ENCODE measurements around the gene CLEC1A.

Gene CLEC1A

DNA sequence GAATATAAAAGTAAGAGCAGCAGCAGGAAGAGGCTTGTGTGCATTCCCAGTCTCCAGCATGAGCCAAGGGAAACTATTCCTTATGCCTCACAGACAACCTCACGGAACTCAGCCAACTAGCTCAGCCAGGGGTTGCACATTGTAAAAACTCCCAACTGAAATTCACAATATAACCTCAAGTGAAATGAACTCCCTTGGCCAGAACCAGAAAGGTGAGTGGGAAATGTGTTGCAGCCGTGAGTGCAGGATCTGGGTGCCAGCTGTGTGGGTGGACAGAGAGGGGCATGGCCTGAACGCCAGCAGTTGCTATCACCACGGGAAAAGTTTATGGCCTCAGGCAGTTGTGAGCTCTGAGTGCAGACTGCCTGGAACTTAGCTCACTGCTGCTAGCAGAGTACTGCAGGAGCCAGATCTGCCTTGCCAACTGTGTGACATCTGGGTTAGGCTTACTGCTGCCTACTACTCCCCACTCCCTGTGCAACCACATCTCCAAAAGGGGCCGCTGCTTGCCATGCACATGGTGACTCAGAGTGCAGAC is 2.3 kb upstream of the CLEC1A start:
- no peak for DNase-seq

- no peak for DNase-seq
Measured at GRCh38 chr12:10097521-10097920, 1.3 kb downstream of the CLEC1A start.

GRCh38 chr12:10095971-10096370 is 2.8 kb downstream of the CLEC1A start:
- DNase-seq: no peak

DNA sequence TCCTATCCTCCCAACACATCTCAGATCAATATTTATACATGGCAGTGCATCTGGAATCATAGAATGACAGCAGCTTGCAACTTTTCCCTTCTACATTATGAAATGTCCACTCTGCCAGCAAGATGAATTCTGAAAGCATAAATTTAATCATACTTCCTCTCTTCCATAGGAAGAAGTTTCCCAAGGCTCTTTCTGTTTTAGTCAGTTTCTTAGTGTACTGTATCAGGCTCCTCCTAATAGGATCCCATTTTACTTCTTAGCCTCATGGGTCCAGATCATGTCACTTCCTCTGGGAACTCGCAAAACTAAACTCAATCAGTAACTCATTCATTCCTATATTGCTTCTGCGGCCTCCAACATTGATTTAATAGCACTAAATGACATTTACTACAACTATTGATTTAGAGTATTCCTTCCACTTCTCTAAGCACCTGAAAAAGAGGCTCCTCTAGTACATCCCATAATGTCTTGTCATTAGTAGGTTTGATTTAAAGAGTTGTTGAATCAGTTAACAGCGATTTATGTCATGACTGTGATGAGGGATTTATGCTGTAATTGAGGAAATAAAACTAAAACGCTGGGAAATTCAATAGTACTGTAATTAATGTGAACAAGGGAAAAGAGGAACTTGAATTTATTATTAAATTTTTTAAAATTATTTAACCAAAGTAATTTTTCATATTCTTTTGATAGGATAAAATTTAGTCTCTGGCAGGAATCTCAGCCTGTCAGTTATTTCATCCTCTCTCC is 4.0 kb downstream of the CLEC1A start:
- DNase-seq: no peak

DNA sequence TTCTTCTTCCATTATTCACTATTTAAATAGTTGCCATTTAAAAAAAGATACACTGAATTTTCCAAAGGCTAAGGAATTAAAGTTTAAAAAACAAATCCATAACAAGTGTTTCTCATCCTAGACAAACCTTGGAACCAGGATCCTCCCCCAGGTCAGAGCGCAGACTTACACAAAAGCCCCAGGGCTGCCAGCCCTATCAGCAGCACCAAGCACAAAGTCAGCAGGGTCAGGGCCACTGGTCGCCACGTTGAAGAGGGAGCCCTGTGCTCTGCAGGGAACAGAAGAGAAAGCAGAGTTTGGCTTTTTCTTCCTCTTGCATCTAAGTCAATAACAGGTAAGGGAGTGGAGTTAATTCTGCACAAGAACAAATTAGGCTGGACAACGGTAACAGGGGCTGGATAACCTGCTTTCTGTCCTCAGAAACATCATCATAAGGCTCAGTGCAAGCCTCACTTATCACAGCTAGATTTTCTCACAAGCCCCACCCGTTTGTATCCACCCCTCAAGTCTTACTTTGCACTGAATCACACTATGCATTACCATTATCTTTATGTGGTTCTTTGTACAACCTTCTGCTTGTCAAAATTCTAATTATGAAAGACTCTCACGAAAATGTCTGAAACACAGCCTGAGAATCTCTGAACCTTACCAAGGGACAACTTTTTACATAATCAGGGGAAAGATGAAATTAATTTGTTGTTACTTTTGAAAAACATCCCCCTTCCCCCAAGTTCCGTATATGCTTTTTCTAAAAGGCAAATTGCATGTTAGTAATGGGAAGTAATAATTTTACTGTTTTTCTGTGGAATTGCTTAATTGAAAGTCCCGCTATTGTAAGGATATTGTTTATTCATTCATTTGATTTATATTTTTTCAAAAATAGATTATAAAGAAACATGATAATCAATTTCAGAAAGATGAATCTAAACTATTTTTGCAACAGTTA is 9.6 kb downstream of the CLEC1A start:
- no peak for DNase-seq

DNA sequence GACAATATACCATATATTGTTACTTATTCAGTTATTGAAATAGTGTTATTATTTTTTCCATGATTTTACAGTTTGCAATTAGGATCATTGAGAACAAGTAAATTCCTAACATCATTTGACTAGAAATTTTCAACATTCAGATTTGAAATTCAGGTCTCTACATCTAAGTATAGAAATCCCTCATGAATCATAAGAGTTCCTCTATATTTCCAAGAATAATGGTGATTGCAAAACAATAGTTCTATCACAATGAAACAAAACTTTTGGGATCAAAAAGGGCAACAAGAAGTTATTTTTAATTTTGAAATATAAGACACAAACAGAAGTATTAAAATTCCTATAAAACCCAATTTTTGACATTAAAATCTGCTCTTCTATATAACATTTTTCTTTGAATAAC is 10.8 kb downstream of the CLEC1A start:
- no peak for DNase-seq

- DNase-seq: no peak
Measured at GRCh38 chr12:10086387-10086786, 12.4 kb downstream of the CLEC1A start.

DNA sequence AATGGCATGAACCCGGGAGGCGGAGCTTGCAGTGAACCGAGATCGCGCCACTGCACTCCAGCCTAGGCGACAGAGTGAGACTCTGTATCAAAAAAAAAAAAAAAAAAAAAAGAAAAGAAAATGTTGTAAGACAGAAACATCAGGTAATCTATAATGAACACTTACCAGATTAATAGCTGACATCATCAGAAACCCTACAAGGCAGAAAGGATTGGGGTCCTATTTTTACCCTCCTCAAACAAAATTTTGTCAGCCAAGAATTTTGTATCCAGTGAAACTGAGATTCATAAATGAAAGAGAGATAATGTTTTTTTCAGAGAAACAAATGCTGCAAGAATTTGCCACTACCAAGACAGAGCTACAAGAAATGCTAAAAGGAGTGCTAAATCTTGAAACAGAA is 14.1 kb downstream of the CLEC1A start:
- DNase-seq: no peak

DNA sequence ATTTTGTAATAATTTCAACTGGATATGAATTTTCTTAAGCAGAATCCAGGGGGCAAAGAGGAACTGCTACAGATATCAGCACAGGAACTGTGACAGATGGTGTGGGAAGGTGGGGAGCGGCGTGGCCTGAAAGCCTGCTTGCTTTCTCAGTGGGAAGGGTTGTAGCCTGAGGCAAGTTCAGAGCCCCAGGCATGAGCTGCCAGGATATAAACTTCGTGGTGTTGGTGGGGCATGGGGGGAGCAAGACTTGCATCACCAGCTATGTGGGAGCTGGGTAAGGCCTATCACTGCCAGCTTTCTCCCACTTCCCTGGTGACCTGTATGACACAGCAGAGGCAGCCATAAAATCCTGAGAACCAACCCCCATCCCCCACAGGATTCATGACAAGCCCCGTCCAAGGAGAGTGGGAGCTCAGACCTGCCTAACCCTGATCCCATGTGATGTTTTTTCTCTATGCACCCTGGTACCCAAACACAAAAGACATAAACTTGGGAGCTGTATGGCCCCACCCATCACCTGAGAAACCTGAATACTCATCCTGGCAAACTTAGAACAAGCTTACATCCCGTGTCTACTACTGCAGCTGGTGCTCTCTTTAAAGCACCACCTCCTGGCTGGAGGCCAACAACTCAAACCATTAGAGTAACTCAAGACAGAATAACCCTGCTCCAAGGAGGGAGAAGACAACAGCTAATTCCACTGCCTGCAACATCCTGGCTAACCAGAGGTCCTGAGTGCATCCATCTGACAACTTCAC is 16.5 kb downstream of the CLEC1A start:
- no peak for DNase-seq

- DNase-seq: no peak
Measured at GRCh38 chr12:10075451-10075850, 23.3 kb downstream of the CLEC1A start.

GRCh38 chr12:10073261-10073660 is 25.5 kb downstream of the CLEC1A start:
- no peak for DNase-seq

DNA sequence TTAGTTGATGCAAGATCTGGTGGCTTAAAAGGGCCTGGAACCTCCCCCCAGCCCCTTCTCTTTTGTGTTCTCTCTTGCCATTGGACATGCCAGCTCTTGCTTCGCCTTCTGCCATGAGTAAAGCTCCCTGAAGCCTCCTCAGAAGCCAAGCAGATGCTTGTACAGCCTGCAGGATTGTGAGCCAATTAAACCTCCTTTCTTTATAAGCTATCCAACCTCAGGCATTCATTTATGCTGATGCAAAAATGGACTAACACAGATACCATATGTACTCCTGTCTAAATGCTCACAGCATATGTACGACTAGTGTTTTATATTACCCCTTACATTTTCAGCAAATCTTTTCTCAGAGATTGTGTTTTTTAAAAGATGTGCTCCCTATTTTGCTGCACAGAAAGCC is 26.7 kb downstream of the CLEC1A start:
- DNase-seq: no peak

- DNase-seq: no peak
Measured at GRCh38 chr12:10070380-10070779, 28.4 kb downstream of the CLEC1A start.

- DNase-seq: no peak
Measured at GRCh38 chr12:10069976-10070375, 28.8 kb downstream of the CLEC1A start.

GRCh38 chr12:10069099-10069498 is 29.7 kb downstream of the CLEC1A start:
- no peak for DNase-seq

GRCh38 chr12:10068644-10069043 is 30.1 kb downstream of the CLEC1A start:
- no peak for DNase-seq

GRCh38 chr12:10067942-10068341 is 30.8 kb downstream of the CLEC1A start:
- DNase-seq: no peak

DNA sequence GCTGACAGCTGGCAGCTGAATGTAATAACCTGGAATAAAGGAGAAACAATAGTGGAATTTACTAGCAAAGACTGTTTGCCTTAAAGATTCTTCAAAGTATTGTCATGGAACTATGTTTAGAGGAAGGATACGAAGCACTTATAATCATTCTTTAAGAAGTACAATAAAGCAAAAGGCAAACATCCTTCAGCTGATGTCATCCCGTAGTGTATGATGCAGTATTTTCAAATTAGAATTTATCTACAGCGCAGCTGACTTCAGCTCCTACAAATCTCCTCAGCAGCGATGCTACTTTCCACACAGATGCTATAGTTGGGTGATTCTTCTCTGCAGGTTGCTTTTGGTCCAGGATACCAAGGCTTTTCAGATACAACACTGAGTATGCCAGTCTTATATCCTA is 31.5 kb downstream of the CLEC1A start:
- DNase-seq: no peak

DNA sequence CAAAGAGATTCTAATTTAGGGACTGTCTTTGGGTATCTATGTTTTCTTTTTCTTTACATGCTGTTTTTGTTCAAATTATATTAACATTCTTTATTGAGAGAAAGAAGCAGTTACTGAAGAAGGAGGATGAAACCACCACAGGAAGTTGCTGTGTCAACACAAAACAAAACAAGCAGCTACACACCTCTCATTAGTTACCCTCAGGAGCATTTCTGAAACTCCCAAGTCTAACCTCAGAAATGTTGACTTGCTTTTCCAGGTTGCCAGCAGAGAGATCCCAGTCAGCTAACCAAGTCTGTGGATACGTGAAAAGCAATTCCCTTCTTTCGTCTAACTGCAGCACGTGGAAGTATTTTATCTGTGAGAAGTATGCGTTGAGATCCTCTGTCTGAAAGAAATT is 33.5 kb downstream of the CLEC1A start:
- no peak for DNase-seq

DNA sequence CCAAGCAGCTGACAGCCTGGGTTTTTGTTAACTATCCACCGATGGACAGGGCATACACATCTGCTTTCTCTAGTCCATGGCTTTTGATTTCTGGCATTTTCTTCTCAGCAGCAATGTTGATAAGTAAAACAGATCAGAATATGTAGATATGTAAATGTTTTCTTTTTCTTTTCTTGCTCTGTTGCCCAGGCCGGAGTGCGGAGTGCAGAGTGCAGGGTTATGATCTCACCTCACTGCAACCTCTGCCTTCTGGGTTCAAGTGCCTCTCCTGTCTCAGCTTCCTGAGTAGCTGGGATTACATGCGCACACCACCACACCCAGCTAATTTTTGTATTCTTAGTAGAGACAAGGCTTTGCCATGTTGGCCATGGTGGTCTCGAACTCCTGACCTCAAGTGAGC is 40.4 kb downstream of the CLEC1A start:
- DNase-seq: no peak

DNA sequence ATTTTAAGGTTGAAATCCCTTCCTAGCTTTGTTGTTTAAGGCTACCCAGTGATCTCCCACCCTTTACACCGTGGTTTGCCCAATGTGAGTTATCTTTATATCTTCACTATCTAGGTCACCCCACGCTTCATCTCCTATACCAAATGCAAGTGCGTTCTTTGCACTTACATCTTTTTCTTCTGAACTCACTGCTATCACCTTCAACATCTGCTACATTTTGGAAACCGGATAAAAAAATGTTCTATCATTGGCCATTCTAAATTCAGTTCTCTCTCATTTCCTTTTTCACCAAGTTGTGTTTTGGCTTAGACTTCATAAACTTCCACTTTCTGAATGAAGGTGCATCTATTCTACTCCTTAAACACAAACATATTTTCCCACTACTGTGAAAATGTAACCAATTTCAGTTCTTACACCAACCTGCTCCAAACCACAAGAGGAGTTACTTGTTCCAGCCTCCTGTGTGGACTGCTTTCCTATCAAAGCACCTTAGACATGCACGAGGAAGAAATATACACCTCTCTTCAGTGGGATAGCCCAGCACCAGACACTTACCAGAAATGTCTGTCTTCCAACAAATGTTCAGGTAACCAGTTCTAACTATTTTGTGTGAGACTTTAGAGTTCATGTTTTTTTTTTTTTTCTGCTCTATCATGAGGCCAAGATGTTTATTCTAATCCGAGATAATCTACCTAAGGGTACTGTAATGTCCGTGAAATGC is 46.4 kb downstream of the CLEC1A start:
- no peak for DNase-seq

GRCh38 chr12:10048526-10048925 is 50.3 kb downstream of the CLEC1A start:
- no peak for DNase-seq

Measured in NCI-H526 treated with DMSO at 0.1 percent for 48 hours (cell line).